BJ (cell line): ENCODE results near the gene ITPRID1. TPM values are rescaled to one million over a fixed set of nuclear protein-coding genes. Genes with fewer than 3 reads are reported as not detected.
A peak's percentile ranks its signal among the peaks of the same experiment; 100 is the strongest.

Experiments
- CTCF ChIA-PET: fragments of 350-600 bp; formaldehyde crosslinking; extraction: SDS; loops from one replicate; lab custom pipeline; 2021; ENCODE audit warnings: antibody characterized with exemption, inconsistent platforms; lab: Yijun Ruan, JAX
- POLR2A ChIA-PET: fragments of 300-600 bp; sonication (Branson Sonifier 250); formaldehyde crosslinking; extraction: SDS; loops from one replicate; lab custom pipeline; 2021; ENCODE audit warnings: antibody characterized with exemption; lab: Charles Lee
- DNase-seq: peaks from one replicate; pipeline ENCODE4 v3.0.0-alpha.2; 2011; ENCODE audit warnings: low read depth
- H3K27me3 ChIP-seq: 2 replicates; pipeline ENCODE4 v1.6.0; 2011; ENCODE audit warnings: low read length; ENCODE audit not compliant: control insufficient read depth, insufficient read depth
- H3K36me3 ChIP-seq: 2 replicates; pipeline ENCODE4 v1.5.1; 2011; ENCODE audit warnings: low read length; ENCODE audit not compliant: control insufficient read depth, insufficient read depth
- H3K4me3 ChIP-seq: 2 replicates; pipeline ENCODE4 v1.5.1; 2011; ENCODE audit warnings: low read depth, mild to moderate bottlenecking, control low read depth, low read length
- polyA plus RNA-seq: library from polyadenylated mRNA; depleted of rRNA; stranded (reverse); fragments of >200 nt; gene quantifications from 2 replicates; pipeline ENCODE4 v1.2.3, GENCODE V29; 2011
- TF ChIP-seq, protein P1 (sequence below): IDR thresholded peaks from 2 replicates; pipeline ENCODE4 v1.5.1; 2011; ENCODE audit warnings: low read depth, mild to moderate bottlenecking, control low read depth, inconsistent platforms, low read length, moderate library complexity; ENCODE audit not compliant: insufficient read depth

The ITPRID1 gene
- polyA plus RNA-seq, 1 experiment = not detected

DNA sequence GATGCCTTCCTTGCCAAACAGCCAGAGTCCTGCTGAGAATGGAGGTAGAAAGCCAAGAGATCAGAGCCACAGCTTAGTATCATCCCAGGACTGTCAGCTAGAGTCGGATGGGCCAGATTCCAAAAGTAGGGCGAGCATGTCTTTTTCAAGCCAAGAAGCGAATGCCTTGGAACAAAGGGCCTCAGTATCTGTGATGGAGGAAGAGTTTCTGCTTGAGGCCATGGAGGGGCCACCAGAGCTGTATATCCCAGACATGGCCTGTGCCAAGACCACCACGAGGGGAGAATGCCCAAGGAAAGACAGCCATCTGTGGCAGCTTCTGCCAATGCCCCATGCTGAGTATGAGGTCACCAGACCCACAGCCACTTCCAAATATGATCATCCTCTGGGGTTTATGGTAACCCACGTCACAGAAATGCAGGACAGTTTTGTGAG, 128.8 kb downstream of the ITPRID1 start:
- TF ChIP-seq, protein P1, sequence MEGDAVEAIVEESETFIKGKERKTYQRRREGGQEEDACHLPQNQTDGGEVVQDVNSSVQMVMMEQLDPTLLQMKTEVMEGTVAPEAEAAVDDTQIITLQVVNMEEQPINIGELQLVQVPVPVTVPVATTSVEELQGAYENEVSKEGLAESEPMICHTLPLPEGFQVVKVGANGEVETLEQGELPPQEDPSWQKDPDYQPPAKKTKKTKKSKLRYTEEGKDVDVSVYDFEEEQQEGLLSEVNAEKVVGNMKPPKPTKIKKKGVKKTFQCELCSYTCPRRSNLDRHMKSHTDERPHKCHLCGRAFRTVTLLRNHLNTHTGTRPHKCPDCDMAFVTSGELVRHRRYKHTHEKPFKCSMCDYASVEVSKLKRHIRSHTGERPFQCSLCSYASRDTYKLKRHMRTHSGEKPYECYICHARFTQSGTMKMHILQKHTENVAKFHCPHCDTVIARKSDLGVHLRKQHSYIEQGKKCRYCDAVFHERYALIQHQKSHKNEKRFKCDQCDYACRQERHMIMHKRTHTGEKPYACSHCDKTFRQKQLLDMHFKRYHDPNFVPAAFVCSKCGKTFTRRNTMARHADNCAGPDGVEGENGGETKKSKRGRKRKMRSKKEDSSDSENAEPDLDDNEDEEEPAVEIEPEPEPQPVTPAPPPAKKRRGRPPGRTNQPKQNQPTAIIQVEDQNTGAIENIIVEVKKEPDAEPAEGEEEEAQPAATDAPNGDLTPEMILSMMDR = no peak
- POLR2A ChIA-PET = no interaction called here
- no peak for DNase-seq
- CTCF ChIA-PET = interaction anchor here (0.5 to 2.2 kb wide), 3 partner anchors 9 to 251 kb away, joined by 3 to 7 read pairs (median 7); no protein-coding TSS in a partner anchor
- Histone ChIP-seq H3K36me3 (no peaks in the 10 kb centered on the region), H3K4me3 (no peak overlapping the region), H3K27me3 (peaks cover 1% of the 10 kb centered on the region; the same call in 1 of the 2 replicates)

DNA sequence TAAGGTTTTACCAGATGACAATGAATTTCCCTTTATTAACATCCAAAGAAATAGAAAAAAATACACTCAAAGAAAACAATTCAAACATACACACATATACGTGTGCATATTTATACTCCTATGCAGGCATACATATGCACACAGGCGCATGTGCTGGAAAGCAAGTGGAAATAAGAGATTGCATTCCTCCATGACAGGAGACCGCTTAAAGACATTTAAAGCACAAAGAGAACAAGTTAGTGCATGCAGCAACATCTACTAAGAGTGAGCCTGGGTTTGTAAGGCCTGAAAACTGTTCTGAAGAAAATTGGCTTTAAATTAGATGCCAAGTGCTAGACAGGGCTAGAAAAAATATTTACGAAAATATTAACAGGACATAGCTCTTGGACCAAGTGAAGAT, 133.1 kb downstream of the ITPRID1 start:
- H3K4me3 ChIP-seq = no peak overlapping the region
- H3K27me3 ChIP-seq = no peaks in the 10 kb centered on the region
- ChIA-PET CTCF (interaction anchor here (1.0 kb wide), 1 partner anchor 13 kb away, joined by 3 read pairs; no protein-coding TSS in a partner anchor), POLR2A (no interaction called here)
- DNase-seq = no peak
- no peaks in the 10 kb centered on the region for H3K36me3 ChIP-seq
- TF ChIP-seq, protein P1 = no peak

DNA sequence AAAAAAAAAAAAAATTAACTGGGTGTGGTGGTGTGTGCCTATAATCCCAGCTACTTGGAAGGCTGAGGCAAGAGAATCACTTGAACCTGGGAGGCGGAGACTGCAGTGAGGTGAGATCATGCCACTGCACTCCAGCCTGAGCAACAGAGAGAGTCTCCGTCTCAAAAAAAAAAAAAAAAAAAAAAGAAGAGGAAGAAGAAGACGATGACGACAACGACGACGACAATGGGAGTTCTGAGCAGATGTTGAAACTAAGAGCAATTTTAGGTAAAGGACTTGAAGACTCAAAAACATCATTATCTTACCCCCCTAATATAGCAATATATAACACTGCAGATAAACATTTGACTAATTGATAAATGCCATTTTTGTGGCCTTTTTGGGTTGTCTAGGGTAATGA, 133.6 kb downstream of the ITPRID1 start:
- Histone ChIP-seq H3K36me3 (no peaks in the 10 kb centered on the region), H3K4me3 (no peak overlapping the region), H3K27me3 (no peaks in the 10 kb centered on the region)
- TF ChIP-seq, protein P1 = no peak
- no peak for DNase-seq
- ChIA-PET CTCF (interaction anchor here (1.0 kb wide), 1 partner anchor 13 kb away, joined by 3 read pairs; no protein-coding TSS in a partner anchor), POLR2A (no interaction called here)

DNA sequence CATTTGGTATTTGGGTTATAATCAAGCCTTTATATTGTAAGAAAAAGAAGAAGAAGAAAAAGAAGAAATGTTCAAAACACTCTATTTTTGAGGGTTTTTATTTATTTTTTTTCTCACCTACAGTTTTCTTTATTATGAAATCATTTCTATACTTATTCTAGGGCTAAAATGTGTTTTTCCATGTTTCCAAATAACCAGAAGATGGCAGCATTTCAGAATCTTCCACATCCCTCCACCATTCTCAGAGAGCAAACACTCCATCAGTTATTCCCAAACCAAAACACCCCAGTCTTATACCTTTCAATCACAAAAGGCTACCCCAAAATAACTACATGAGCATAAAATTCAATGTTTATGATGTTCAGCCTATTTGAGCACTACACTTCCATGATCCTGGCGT, 134.4 kb downstream of the ITPRID1 start:
- Histone ChIP-seq H3K27me3 (no peaks in the 10 kb centered on the region), H3K4me3 (no peak overlapping the region), H3K36me3 (no peaks in the 10 kb centered on the region)
- no peak for DNase-seq
- CTCF ChIA-PET = interaction anchor here (0.8 to 1.4 kb wide), 6 partner anchors 31 to 561 kb away, joined by 3 to 7 read pairs (median 3); no protein-coding TSS in a partner anchor
- TF ChIP-seq, protein P1 = peak; percentile 30; the same call in 1 of the 2 replicates
- POLR2A ChIA-PET = no interaction called here

DNA sequence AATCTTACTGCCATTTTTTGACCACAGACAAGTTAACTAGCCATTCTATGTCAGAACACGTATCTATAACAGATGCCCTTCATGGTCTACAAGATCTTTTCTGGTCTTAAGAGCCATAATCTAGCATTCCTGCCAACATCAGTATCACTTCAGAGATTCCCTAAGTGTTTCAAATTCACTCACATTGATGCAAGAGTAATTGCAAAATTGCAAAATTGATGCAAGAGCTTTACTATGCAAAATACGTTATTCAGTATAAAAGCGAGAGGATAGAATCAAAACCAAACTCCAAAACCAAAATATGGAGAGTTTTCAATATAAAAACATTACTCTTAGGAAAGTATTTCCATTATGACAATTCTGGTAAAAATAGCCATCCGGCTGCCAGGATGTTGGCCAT, 135.0 kb downstream of the ITPRID1 start:
- POLR2A ChIA-PET = no interaction called here
- H3K4me3 ChIP-seq = no peak overlapping the region

More for the DNA sequence above, 135.0 kb downstream of the ITPRID1 start:
- CTCF ChIA-PET = interaction anchor here (0.6 to 1.4 kb wide), 7 partner anchors 31 to 938 kb away, joined by 3 to 7 read pairs (median 3); no protein-coding TSS in a partner anchor
- TF ChIP-seq, protein P1 = no peak
- no peak for DNase-seq
- Histone ChIP-seq H3K36me3 (no peaks in the 10 kb centered on the region), H3K27me3 (no peaks in the 10 kb centered on the region)
